Upper lobe of right lung (tissue), 1 donor: ENCODE measurements around the gene AMMECR1. TPM values are rescaled to one million over a fixed set of nuclear protein-coding genes. Genes with fewer than 3 reads are reported as not detected.

ENCODE experiments used
- ATAC-seq: fragments of 200-7000 bp; cut with Tn5 transposase; one replicate; pipeline ENCODE4 v1.9.1; 2020; ENCODE audit warnings: mild to moderate bottlenecking, moderate library complexity
- DNase-seq: peaks from one replicate; pipeline ENCODE4 v3.0.0-alpha.2; 2020
- H3K27ac ChIP-seq: fragments of 200-600 bp; one replicate; pipeline ENCODE4 v1.8.0; 2022
- H3K27me3 ChIP-seq: fragments of 200-600 bp; one replicate; pipeline ENCODE4 v1.8.0; 2022; ENCODE audit warnings: mild to moderate bottlenecking
- H3K36me3 ChIP-seq: fragments of 200-600 bp; one replicate; pipeline ENCODE4 v1.8.0; 2022
- H3K4me1 ChIP-seq: fragments of 200-600 bp; one replicate; pipeline ENCODE4 v1.8.0; 2022
- H3K4me3 ChIP-seq: fragments of 200-600 bp; one replicate; pipeline ENCODE4 v1.8.0; 2022; ENCODE audit warnings: mild to moderate bottlenecking
- H3K9me3 ChIP-seq: fragments of 200-600 bp; one replicate; pipeline ENCODE4 v1.8.0; 2022
- intact Hi-C: fragments of 100-400 bp; cut with DNase I; formaldehyde crosslinking; loops from one replicate; pipeline ENCODE4 v1.11.0; 2022
- total RNA-seq: library from RNA; stranded (reverse); fragmentation: NEBNext Ultra II Directional; extraction: Animal tissue kit (Norgen Biotek cat#: 25700); gene quantifications from one replicate; pipeline ENCODE4 v1.2.1, GENCODE V29; 2021
- TF ChIP-seq, protein P1 (sequence below): fragments of 200-600 bp; IDR thresholded peaks from one replicate; pipeline ENCODE4 v1.8.0; 2022; ENCODE audit warnings: antibody characterized with exemption
- donor health status: DM: no; HTN: yes; CAD: no; lungs with severe emphysema.

Gene AMMECR1
- total RNA-seq, 1 donor from 2014 or later, result 6.1 TPM

DNA sequence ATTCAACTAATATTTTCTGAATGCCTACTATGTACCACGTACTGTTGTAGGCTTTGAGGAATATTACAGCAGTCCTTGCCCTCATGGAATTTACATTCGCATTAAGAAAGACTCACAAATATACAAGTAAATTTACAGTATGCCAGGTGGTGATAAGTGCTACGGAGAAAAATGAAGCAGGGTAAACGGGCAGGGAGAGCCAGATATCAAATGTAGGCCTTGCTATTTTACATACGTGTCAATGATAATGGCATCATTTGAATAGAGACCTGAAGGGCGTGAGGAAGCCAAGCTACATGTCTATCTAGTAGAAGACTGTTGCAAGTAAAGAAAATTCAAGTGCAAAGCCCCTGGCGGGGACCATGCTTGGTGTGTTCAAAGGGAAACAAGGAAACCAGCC, 65.2 kb downstream of the AMMECR1 start:
- H3K27me3 ChIP-seq, result no peaks in the 10 kb centered on the region
- intact Hi-C loops, result no loop called here
- H3K4me1 ChIP-seq, result no peaks in the 10 kb centered on the region
- H3K27ac ChIP-seq, result no peak overlapping the region
- TF ChIP-seq, protein P1, sequence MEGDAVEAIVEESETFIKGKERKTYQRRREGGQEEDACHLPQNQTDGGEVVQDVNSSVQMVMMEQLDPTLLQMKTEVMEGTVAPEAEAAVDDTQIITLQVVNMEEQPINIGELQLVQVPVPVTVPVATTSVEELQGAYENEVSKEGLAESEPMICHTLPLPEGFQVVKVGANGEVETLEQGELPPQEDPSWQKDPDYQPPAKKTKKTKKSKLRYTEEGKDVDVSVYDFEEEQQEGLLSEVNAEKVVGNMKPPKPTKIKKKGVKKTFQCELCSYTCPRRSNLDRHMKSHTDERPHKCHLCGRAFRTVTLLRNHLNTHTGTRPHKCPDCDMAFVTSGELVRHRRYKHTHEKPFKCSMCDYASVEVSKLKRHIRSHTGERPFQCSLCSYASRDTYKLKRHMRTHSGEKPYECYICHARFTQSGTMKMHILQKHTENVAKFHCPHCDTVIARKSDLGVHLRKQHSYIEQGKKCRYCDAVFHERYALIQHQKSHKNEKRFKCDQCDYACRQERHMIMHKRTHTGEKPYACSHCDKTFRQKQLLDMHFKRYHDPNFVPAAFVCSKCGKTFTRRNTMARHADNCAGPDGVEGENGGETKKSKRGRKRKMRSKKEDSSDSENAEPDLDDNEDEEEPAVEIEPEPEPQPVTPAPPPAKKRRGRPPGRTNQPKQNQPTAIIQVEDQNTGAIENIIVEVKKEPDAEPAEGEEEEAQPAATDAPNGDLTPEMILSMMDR, result no peak
- no peak overlapping the region for H3K4me3 ChIP-seq
- ATAC-seq (no peak), DNase-seq (no peak)
- no peaks in the 10 kb centered on the region for H3K9me3 ChIP-seq
- no peaks in the 10 kb centered on the region for H3K36me3 ChIP-seq

DNA sequence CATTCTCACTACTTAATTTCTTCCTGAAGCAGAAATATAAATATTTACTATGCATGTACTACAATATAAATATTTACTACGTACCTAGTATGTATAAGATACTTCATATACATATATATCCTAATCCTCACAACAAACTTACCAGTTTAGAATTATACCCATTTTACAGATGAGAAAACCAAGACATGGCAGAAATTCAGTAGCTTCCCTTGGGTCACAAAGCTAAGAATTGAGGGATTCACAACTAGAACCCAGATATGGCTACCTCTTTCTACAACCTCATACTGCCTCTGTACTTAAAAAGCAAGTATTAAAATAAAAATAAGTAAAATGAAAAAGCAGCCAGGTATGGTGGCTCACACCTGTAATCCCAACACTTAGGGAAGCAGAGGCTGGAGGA, 65.9 kb downstream of the AMMECR1 start:
- H3K27ac ChIP-seq, result no peak overlapping the region
- H3K36me3 ChIP-seq, result no peaks in the 10 kb centered on the region
- H3K27me3 ChIP-seq, result no peaks in the 10 kb centered on the region
- DNase-seq, result no peak
- intact Hi-C loops, result no loop called here
- ATAC-seq, result no peak
- H3K9me3 ChIP-seq, result no peaks in the 10 kb centered on the region
- H3K4me3 ChIP-seq, result no peak overlapping the region
- no peaks in the 10 kb centered on the region for H3K4me1 ChIP-seq
- TF ChIP-seq, protein P1, result no peak

DNA sequence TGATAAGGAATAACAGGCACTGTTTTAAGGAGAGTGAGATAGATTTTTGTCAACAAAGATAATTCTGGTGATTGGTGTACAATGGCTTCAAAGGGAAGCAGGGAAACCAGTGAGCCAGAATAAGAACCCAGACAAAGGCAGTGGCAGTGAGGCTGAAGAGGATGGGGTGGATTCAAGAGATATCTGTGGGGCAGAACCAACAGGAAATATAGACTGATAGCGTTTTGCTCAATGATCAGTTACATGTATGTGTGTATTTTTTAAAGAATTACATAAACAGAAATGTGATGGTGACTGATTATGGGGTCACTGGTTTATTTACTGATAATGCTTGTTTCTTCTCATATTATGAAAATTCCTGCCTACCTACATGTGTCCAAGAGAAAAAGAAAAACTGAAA, 66.4 kb downstream of the AMMECR1 start:
- ATAC-seq, result no peak

DNA sequence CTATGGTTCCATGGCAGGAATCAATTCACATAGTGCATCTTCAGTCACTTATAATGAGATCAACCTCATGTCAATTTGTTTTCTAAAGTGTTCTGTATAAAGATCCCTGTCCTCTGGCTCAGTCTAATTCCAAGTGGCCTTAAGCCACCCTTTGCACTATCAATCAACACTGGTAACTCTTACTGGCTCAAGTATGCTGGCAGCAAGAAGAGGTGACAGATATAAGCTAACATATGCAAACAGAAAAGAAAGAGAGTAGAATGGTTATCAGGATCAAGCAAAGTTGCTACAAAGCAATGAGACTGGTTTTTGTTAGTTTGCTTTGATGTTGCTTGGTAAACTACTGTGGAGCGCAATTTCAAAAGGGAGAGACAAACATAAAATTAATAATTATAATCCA, 67.0 kb downstream of the AMMECR1 start:
- Histone ChIP-seq H3K27ac (no peak overlapping the region), H3K27me3 (no peaks in the 10 kb centered on the region), H3K9me3 (no peaks in the 10 kb centered on the region), H3K4me3 (no peak overlapping the region), H3K4me1 (no peaks in the 10 kb centered on the region), H3K36me3 (no peaks in the 10 kb centered on the region)
- intact Hi-C loops, result no loop called here
- DNase-seq, result no peak
- ATAC-seq, result no peak
- TF ChIP-seq, protein P1, result no peak

More for the DNA sequence above, 66.4 kb downstream of the AMMECR1 start:
- Histone ChIP-seq H3K27ac (no peak overlapping the region), H3K36me3 (no peaks in the 10 kb centered on the region), H3K4me1 (no peaks in the 10 kb centered on the region), H3K9me3 (no peaks in the 10 kb centered on the region), H3K4me3 (no peak overlapping the region), H3K27me3 (no peaks in the 10 kb centered on the region)
- intact Hi-C loops, result no loop called here
- no peak for DNase-seq
- TF ChIP-seq, protein P1, result no peak

DNA sequence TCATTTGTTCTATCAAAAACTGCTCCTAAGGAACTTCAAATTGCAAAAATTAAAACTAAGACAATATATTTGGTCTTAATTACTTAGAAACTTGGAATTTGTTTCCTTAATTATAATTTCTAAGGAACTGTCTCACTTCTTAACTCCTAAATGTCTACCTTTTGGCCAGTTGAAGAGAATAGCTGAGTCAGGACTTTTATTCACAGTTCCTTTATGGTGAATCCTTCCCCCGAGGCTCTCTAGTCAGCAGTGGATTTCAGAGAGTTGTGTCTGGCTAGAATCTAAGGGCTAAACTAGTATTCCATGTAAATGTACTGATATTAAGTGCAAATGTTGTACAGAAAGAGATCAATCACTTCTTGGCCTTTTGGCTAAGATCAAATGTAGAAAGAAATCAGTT, 69.3 kb downstream of the AMMECR1 start:
- TF ChIP-seq, protein P1, result no peak
- ATAC-seq (no peak), DNase-seq (no peak)
- H3K27ac ChIP-seq, result no peak overlapping the region
- no peaks in the 10 kb centered on the region for H3K27me3 ChIP-seq
- H3K4me1 ChIP-seq, result no peaks in the 10 kb centered on the region
- H3K9me3 ChIP-seq, result no peaks in the 10 kb centered on the region
- no peak overlapping the region for H3K4me3 ChIP-seq
- H3K36me3 ChIP-seq, result no peaks in the 10 kb centered on the region
- intact Hi-C loops, result no loop called here

DNA sequence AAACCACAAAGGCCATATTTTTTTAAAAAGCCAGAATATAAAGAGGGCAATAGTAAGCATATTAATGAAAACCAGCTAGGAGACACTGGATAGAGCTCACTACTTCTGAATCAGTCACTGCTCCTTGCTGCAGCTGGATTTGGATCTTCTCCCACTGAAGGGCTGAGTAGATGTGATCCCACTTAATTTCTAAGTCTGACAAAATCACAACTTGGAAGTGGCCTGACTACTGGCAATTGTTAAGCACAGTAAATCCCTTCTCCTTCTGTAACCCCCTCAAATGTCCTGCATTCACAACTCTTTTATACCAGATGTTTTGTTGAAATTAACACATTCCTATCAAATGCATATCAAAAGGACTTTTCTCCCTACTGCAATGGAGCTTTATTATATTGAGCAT, 72.9 kb downstream of the AMMECR1 start:
- DNase-seq (no peak), ATAC-seq (no peak)
- Histone ChIP-seq H3K9me3 (no peaks in the 10 kb centered on the region), H3K4me3 (no peak overlapping the region), H3K27me3 (no peaks in the 10 kb centered on the region), H3K4me1 (no peaks in the 10 kb centered on the region), H3K27ac (no peak overlapping the region), H3K36me3 (no peaks in the 10 kb centered on the region)
- intact Hi-C loops, result no loop called here
- TF ChIP-seq, protein P1, result no peak
